Gastroesophageal sphincter (tissue), 3 donors: ENCODE results near the gene TXLNA.

ENCODE experiments used
- CTCF ChIP-seq, 4 experiments: fragments of 200-600 bp in 2 of 4; fragments of 450-650 bp in 2 of 4; sonication (generic) in 1 of 4; IDR thresholded peaks; one replicate each; pipeline ENCODE4 v1.5.1; 2017 to 2019; ENCODE audit warnings: antibody characterized with exemption in 4 of 4, mild to moderate bottlenecking in 2 of 4, moderate library complexity in 2 of 4
- POLR2A ChIP-seq, 2 donors: fragments of 450-650 bp; IDR thresholded peaks; one replicate each; pipeline ENCODE4 v1.6.1; 2017; ENCODE audit warnings: antibody characterized with exemption in 2 of 2, mild to moderate bottlenecking in 2 of 2, moderate library complexity in 1 of 2

- TF ChIP-seq POLR2A (IDR thresholded peaks at IDR 0.05) (no peak), CTCF (IDR thresholded peaks at IDR 0.05) (no peak)
Measured at GRCh38 chr1:32200226-32201010, 20.9 kb downstream of the TXLNA start, which contains the start of gene CCDC28B.
